K562 (cell line): Measurements from ENCODE around the gene DOLPP1. TPM values are rescaled to one million over a fixed set of nuclear protein-coding genes. Genes with fewer than 3 reads are reported as not detected.

Experiments used
- BRF2 ChIP-seq: IDR thresholded peaks from 3 replicates; pipeline ENCODE4 v1.6.1; 2011; ENCODE audit warnings: borderline replicate concordance, mild to moderate bottlenecking; ENCODE audit not compliant: insufficient read length, insufficient read depth
- EP400 ChIP-seq: fragments of 450-650 bp; IDR thresholded peaks from 2 replicates; pipeline ENCODE4 v1.6.1; 2017; ENCODE audit warnings: antibody characterized with exemption, mild to moderate bottlenecking, moderate library complexity
- ETS2 ChIP-seq: IDR thresholded peaks from 2 replicates; pipeline ENCODE4 v1.6.1; 2016; ENCODE audit warnings: borderline replicate concordance, missing genetic modification characterization, mild to moderate bottlenecking, moderate library complexity, missing compliant biosample characterization; ENCODE audit not compliant: poor library complexity, severe bottlenecking
- FOXJ2 ChIP-seq: fragments of 200-800 bp; sonication (Bioruptor generic); IDR thresholded peaks from 2 replicates; pipeline ENCODE4 v1.6.1; 2016; ENCODE audit warnings: missing genetic modification characterization, missing compliant biosample characterization
- NFIX ChIP-seq: fragments of 250-450 bp; sonication (Bioruptor Pico); IDR thresholded peaks from 2 replicates; pipeline ENCODE4 v1.4.0; 2020; ENCODE audit warnings: low read depth, mild to moderate bottlenecking, moderate library complexity
- RNF219 ChIP-seq: fragments of 250-450 bp; sonication (Bioruptor Pico); IDR thresholded peaks from 2 replicates; pipeline ENCODE4 v1.5.0; 2022; ENCODE audit warnings: mild to moderate bottlenecking
- SIX5 ChIP-seq, 2 experiments: IDR thresholded peaks; 2 replicates each; pipeline ENCODE4 v1.6.1; 2011; ENCODE audit warnings: low read length in 2 of 2, borderline replicate concordance in 1 of 2, low read depth in 1 of 2, mild to moderate bottlenecking in 1 of 2, moderate library complexity in 1 of 2; ENCODE audit not compliant: insufficient read depth in 1 of 2
- TAL1 ChIP-seq: fragments of 450-650 bp; IDR thresholded peaks from 2 replicates; pipeline ENCODE4 v1.6.1; 2016; ENCODE audit warnings: mild to moderate bottlenecking
- ZNF143 ChIP-seq: sonication (generic); formaldehyde crosslinking; IDR thresholded peaks from 2 replicates; pipeline ENCODE4 v1.9.0; 2022; ENCODE audit warnings: mild to moderate bottlenecking, missing genetic modification reagents
- ZNF717 ChIP-seq: fragments of 250-450 bp; sonication (Bioruptor Pico); IDR thresholded peaks from 2 replicates; pipeline ENCODE4 v1.5.0; 2021
- polyA plus RNA-seq, 8 experiments: library from polyadenylated mRNA; depleted of rRNA in 4 of 8; stranded (reverse) in 5 of 8; unstranded in 3 of 8; fragments of >200 nt; fragmentation: Nextera tagmentation in 2 of 8; fragmentation: Illumina TruSeq in 1 of 8; extraction: Ambion mirVana in 2 of 8; extraction: Trizol in 1 of 8; gene quantifications; 2 replicates each; pipeline versions ENCODE4 v1.2.1 to v1.2.3, GENCODE V29; 2011 to 2014; ENCODE audit warnings: inconsistent platforms in 1 of 8, missing spikeins in 1 of 8
- total RNA-seq, 7 experiments: library from RNA; depleted of rRNA in 6 of 7; stranded (reverse); fragments of >200 nt in 6 of 7; fragmentation: Illumina TruSeq in 2 of 7; extraction: Trizol in 2 of 7; gene quantifications; 2 replicates each; pipeline versions ENCODE4 v1.2.1 to v1.2.3, GENCODE V29; 2011 to 2021; ENCODE audit warnings: low replicate concordance in 1 of 7
- TF ChIP-seq, protein P1 (sequence below): fragments of 200-600 bp; sonication (generic); IDR thresholded peaks from one replicate; pipeline ENCODE4 v1.6.1; 2012; ENCODE audit warnings: mild to moderate bottlenecking, low read depth, low read length, inconsistent platforms

The DOLPP1 gene
- total and polyA plus RNA-seq, 9 of the 15 experiments (the other 6 are each of a cell fraction or from before 2014, with no cell fraction given) = 3.0 to 39.8 (median 30.5) TPM

- TF ChIP-seq, protein P1, sequence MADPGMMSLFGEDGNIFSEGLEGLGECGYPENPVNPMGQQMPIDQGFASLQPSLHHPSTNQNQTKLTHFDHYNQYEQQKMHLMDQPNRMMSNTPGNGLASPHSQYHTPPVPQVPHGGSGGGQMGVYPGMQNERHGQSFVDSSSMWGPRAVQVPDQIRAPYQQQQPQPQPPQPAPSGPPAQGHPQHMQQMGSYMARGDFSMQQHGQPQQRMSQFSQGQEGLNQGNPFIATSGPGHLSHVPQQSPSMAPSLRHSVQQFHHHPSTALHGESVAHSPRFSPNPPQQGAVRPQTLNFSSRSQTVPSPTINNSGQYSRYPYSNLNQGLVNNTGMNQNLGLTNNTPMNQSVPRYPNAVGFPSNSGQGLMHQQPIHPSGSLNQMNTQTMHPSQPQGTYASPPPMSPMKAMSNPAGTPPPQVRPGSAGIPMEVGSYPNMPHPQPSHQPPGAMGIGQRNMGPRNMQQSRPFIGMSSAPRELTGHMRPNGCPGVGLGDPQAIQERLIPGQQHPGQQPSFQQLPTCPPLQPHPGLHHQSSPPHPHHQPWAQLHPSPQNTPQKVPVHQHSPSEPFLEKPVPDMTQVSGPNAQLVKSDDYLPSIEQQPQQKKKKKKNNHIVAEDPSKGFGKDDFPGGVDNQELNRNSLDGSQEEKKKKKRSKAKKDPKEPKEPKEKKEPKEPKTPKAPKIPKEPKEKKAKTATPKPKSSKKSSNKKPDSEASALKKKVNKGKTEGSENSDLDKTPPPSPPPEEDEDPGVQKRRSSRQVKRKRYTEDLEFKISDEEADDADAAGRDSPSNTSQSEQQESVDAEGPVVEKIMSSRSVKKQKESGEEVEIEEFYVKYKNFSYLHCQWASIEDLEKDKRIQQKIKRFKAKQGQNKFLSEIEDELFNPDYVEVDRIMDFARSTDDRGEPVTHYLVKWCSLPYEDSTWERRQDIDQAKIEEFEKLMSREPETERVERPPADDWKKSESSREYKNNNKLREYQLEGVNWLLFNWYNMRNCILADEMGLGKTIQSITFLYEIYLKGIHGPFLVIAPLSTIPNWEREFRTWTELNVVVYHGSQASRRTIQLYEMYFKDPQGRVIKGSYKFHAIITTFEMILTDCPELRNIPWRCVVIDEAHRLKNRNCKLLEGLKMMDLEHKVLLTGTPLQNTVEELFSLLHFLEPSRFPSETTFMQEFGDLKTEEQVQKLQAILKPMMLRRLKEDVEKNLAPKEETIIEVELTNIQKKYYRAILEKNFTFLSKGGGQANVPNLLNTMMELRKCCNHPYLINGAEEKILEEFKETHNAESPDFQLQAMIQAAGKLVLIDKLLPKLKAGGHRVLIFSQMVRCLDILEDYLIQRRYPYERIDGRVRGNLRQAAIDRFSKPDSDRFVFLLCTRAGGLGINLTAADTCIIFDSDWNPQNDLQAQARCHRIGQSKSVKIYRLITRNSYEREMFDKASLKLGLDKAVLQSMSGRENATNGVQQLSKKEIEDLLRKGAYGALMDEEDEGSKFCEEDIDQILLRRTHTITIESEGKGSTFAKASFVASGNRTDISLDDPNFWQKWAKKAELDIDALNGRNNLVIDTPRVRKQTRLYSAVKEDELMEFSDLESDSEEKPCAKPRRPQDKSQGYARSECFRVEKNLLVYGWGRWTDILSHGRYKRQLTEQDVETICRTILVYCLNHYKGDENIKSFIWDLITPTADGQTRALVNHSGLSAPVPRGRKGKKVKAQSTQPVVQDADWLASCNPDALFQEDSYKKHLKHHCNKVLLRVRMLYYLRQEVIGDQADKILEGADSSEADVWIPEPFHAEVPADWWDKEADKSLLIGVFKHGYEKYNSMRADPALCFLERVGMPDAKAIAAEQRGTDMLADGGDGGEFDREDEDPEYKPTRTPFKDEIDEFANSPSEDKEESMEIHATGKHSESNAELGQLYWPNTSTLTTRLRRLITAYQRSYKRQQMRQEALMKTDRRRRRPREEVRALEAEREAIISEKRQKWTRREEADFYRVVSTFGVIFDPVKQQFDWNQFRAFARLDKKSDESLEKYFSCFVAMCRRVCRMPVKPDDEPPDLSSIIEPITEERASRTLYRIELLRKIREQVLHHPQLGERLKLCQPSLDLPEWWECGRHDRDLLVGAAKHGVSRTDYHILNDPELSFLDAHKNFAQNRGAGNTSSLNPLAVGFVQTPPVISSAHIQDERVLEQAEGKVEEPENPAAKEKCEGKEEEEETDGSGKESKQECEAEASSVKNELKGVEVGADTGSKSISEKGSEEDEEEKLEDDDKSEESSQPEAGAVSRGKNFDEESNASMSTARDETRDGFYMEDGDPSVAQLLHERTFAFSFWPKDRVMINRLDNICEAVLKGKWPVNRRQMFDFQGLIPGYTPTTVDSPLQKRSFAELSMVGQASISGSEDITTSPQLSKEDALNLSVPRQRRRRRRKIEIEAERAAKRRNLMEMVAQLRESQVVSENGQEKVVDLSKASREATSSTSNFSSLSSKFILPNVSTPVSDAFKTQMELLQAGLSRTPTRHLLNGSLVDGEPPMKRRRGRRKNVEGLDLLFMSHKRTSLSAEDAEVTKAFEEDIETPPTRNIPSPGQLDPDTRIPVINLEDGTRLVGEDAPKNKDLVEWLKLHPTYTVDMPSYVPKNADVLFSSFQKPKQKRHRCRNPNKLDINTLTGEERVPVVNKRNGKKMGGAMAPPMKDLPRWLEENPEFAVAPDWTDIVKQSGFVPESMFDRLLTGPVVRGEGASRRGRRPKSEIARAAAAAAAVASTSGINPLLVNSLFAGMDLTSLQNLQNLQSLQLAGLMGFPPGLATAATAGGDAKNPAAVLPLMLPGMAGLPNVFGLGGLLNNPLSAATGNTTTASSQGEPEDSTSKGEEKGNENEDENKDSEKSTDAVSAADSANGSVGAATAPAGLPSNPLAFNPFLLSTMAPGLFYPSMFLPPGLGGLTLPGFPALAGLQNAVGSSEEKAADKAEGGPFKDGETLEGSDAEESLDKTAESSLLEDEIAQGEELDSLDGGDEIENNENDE = no peak
- TF ChIP-seq TAL1 = no peak
- no peak for TF ChIP-seq FOXJ2 (tag)
- peak; percentile 75 for TF ChIP-seq EP400
- no peak for TF ChIP-seq ZNF717 (CRISPR knock-in tag)
- no peak for TF ChIP-seq BRF2
- TF ChIP-seq SIX5 (IDR thresholded peaks at IDR 0.05; ENCODE audit: borderline replicate concordance in 1 of 2, insufficient read depth in 1 of 2, low read depth in 1 of 2, low read length in 2 of 2) = no peak
- TF ChIP-seq ETS2 (tag) = no peak
- TF ChIP-seq ZNF143 (CRISPR knock-in tag) = no peak; the same call in 1 of the 2 replicates
- no peak for TF ChIP-seq RNF219 (CRISPR knock-in tag)
- no peak for TF ChIP-seq NFIX (CRISPR knock-in tag)
Observed at GRCh38 chr9:129139233-129139992, 58.5 kb downstream of the DOLPP1 start (continued).
